GM18505 (cell line): ENCODE data around the gene GTF2IRD1.

Source experiments
- ATAC-seq: cut with Tn5 transposase; IDR thresholded peaks from one replicate; pipeline ENCODE4 v1.9.1; 2021; ENCODE audit not compliant: unreplicated experiment
- POLR2A ChIP-seq: IDR thresholded peaks from 4 replicates; pipeline ENCODE4 v1.6.1; 2011; ENCODE audit warnings: borderline replicate concordance; ENCODE audit not compliant: insufficient read depth, insufficient read length; ENCODE audit errors: extremely low read depth

GTF2IRD1 gene

GRCh38 chr7:74449144-74449543 lies 4.6 kb upstream of the GTF2IRD1 start:
- TF ChIP-seq POLR2A, result no peak
- no peak for ATAC-seq

GRCh38 chr7:74449809-74450397 lies 3.8 kb upstream of the GTF2IRD1 start:
- TF ChIP-seq POLR2A, result no peak
- no peak for ATAC-seq

- TF ChIP-seq POLR2A, result no peak
- ATAC-seq, result no peak
Observed at GRCh38 chr7:74452748-74453321, 871 bp upstream of the GTF2IRD1 start.

- no peak for TF ChIP-seq POLR2A
- ATAC-seq, result no peak
Observed at GRCh38 chr7:74454021-74454924, 567 bp downstream of the GTF2IRD1 start.

- no peak for TF ChIP-seq POLR2A
- ATAC-seq, result no peak
Observed at GRCh38 chr7:74454925-74455288, 1.2 kb downstream of the GTF2IRD1 start.

GRCh38 chr7:74455291-74455804 lies 1.6 kb downstream of the GTF2IRD1 start:
- no peak for ATAC-seq

GRCh38 chr7:74455928-74456327 lies 2.2 kb downstream of the GTF2IRD1 start:
- no peak for ATAC-seq
- no peak for TF ChIP-seq POLR2A

More at GRCh38 chr7:74455291-74455804, 1.6 kb downstream of the GTF2IRD1 start:
- TF ChIP-seq POLR2A, result no peak

GRCh38 chr7:74457007-74457406 lies 3.3 kb downstream of the GTF2IRD1 start:
- no peak for TF ChIP-seq POLR2A
- no peak for ATAC-seq

- no peak for TF ChIP-seq POLR2A
- ATAC-seq, result no peak
Observed at GRCh38 chr7:74461970-74462706, 8.4 kb downstream of the GTF2IRD1 start.

- TF ChIP-seq POLR2A, result no peak
- ATAC-seq, result no peak
Observed at GRCh38 chr7:74462707-74463100, 9.0 kb downstream of the GTF2IRD1 start.

- no peak for ATAC-seq
Observed at GRCh38 chr7:74464931-74465886, 11.5 kb downstream of the GTF2IRD1 start.

GRCh38 chr7:74466196-74466813 lies 12.6 kb downstream of the GTF2IRD1 start:
- no peak for ATAC-seq
- TF ChIP-seq POLR2A, result no peak

More at GRCh38 chr7:74464931-74465886, 11.5 kb downstream of the GTF2IRD1 start:
- no peak for TF ChIP-seq POLR2A
